ENCODE data around the gene H19. TPM values are rescaled to one million over a fixed set of nuclear protein-coding genes. Genes with fewer than 3 reads are reported as not detected.

The H19 gene
- total and polyA plus RNA-seq, 9 donors = 113 to 2,888 (median 601) TPM

DNA sequence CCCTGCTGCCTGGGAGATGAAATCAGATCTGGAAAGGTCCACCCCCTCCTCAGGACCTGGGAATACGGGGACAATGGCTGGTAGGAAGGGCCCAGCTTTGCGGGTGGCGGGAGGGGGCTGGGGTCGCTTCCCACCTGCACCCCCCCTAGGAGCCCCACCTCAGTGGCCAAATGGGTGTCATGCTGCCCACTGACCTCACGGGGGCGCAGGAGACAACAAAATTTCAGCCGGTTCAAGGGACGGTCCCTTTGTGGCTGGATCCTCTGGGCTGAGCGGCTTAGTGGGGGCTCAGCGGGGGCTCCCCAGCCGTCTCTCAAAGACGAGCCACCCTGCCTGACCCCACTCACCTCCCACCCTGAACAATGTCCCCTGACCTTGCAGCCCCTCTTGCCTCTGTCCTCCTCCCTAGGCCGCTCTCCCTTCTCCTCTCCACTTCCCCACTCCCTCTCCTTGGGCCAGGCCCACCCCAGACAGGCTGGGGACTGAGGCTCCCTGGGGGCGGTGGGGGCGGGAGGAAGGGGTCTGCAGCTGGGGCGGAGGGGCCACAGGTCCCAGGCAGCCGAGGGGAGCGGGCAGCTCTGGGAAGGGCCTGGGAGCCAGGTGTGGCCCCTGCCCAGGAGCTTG lies 39.3 kb upstream of the H19 start:
- Histone ChIP-seq H3K9me3 (no peaks in the 10 kb centered on the region), H3K4me1 (ENCODE audit: insufficient read depth) (no peaks in the 10 kb centered on the region), H3K36me3 (no peaks in the 10 kb centered on the region), H3K4me3 (no peak overlapping the region), H3K27ac (no peak overlapping the region), H3K27me3 (no peaks in the 10 kb centered on the region)
- no peak for TF ChIP-seq EP300 (IDR thresholded peaks at IDR 0.05)
- TF ChIP-seq, protein P1, sequence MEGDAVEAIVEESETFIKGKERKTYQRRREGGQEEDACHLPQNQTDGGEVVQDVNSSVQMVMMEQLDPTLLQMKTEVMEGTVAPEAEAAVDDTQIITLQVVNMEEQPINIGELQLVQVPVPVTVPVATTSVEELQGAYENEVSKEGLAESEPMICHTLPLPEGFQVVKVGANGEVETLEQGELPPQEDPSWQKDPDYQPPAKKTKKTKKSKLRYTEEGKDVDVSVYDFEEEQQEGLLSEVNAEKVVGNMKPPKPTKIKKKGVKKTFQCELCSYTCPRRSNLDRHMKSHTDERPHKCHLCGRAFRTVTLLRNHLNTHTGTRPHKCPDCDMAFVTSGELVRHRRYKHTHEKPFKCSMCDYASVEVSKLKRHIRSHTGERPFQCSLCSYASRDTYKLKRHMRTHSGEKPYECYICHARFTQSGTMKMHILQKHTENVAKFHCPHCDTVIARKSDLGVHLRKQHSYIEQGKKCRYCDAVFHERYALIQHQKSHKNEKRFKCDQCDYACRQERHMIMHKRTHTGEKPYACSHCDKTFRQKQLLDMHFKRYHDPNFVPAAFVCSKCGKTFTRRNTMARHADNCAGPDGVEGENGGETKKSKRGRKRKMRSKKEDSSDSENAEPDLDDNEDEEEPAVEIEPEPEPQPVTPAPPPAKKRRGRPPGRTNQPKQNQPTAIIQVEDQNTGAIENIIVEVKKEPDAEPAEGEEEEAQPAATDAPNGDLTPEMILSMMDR (IDR thresholded peaks at IDR 0.05) = no peak
- TF ChIP-seq POLR2A (IDR thresholded peaks at IDR 0.05) = no peak
- no CpG with 5 or more reads among the region's 18 CpGs for WGBS, 3 donors
- intact Hi-C loops (cut with DNase I) = no loop called here
- no peak for DNase-seq

DNA sequence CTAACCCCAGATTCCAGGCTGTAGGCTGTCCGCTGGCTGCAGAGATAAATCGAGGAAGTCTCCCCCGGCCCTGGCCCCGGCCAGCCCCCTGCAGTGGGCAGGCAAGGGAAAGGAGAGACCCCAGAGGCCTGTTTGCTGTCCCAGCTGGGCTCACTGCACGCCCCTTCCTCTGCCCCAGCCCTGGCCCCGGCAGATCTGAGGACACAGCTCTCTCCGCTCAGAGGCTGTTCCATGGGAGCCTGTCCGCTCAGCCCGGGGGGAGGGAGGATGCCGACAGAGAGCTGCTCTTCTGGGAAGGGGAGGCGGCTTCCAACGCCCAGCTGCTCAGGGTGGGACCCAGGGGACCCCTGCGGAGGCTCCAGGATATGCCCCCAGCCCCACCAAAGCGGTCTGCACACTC lies 37.7 kb upstream of the H19 start:
- Histone ChIP-seq H3K36me3 (no peaks in the 10 kb centered on the region), H3K9me3 (no peaks in the 10 kb centered on the region), H3K27me3 (no peaks in the 10 kb centered on the region), H3K27ac (no peak overlapping the region), H3K4me3 (no peak overlapping the region), H3K4me1 (ENCODE audit: insufficient read depth) (no peaks in the 10 kb centered on the region)
- no CpG with 5 or more reads among the region's 14 CpGs for WGBS, 3 donors
- intact Hi-C loops (cut with DNase I) = no loop called here
- no peak for DNase-seq
- TF ChIP-seq, protein P1 (IDR thresholded peaks at IDR 0.05) = no peak
- TF ChIP-seq EP300 (IDR thresholded peaks at IDR 0.05) = no peak
- no peak for TF ChIP-seq POLR2A (IDR thresholded peaks at IDR 0.05)

DNA sequence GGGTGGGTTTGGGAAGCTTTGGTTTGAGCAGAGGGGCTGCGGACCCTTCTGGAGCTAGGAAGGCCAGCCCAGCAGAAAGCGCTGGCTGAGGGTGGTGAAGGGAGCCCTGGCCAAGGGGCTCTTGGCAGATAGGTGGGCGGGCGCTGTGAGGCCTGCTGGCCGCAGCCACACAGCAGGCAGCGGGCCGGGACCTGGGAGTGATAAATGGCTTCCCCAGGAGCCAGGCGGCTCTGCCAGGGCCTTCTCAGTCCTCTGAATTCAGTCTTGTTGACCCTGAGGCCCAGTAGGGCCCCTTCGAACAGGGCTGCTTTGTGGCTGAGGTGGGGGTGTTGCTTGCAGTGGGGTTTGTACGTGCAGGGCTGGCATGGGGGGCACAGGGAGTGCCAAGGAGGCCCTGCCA lies 33.4 kb upstream of the H19 start:
- H3K36me3 ChIP-seq = no peaks in the 10 kb centered on the region
- WGBS, 3 donors = no CpG with 5 or more reads among the region's 10 CpGs
- H3K4me1 ChIP-seq (ENCODE audit: insufficient read depth) = no peaks in the 10 kb centered on the region
- no peak overlapping the region for H3K27ac ChIP-seq
- H3K4me3 ChIP-seq = no peak overlapping the region
- TF ChIP-seq EP300 (IDR thresholded peaks at IDR 0.05) (no peak), POLR2A (IDR thresholded peaks at IDR 0.05) (no peak)
- TF ChIP-seq, protein P1 (IDR thresholded peaks at IDR 0.05) = no peak
- intact Hi-C loops (cut with DNase I) = no loop called here
- no peak for DNase-seq
- H3K27me3 ChIP-seq = no peaks in the 10 kb centered on the region
- H3K9me3 ChIP-seq = no peaks in the 10 kb centered on the region

DNA sequence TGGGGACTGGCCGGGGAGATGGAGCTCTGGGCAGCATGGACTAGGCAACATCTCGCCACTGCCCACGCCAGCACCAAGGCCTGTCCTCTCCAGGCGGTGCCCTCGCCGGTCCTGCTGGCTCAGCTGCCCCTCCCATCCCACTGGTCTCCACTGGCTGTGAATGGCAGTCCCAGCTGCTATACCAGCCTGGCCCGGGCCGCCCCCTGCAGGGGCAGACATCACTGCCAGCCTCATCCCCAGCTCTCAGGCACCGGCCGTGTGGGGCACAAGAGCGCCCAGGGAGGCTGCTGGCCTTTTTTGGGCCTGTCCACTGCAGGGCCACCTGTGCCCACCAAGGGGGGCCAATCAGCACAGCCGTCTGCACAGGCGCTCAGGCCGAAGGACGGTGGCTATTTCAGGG lies 30.1 kb upstream of the H19 start:
- no CpG with 5 or more reads among the region's 15 CpGs for WGBS, 3 donors
- TF ChIP-seq, protein P1 (IDR thresholded peaks at IDR 0.05) = no peak
- no peak for TF ChIP-seq EP300 (IDR thresholded peaks at IDR 0.05)
- TF ChIP-seq POLR2A (IDR thresholded peaks at IDR 0.05) = no peak

More for the DNA sequence above, 30.1 kb upstream of the H19 start:
- intact Hi-C loops (cut with DNase I) = no loop called here
- no peak for DNase-seq
- H3K4me3 ChIP-seq = no peak overlapping the region
- H3K27ac ChIP-seq = no peak overlapping the region
- no peaks in the 10 kb centered on the region for H3K36me3 ChIP-seq
- H3K4me1 ChIP-seq (ENCODE audit: insufficient read depth) = no peaks in the 10 kb centered on the region
- H3K27me3 ChIP-seq = no peaks in the 10 kb centered on the region
- no peaks in the 10 kb centered on the region for H3K9me3 ChIP-seq

Data from ovary (tissue), 9 donors.